Measurements from ENCODE around the gene FGB.

GRCh38 chr4:154606728-154607723 lies 44.2 kb downstream of the FGB start:
- TF ChIP-seq ELF4 (IDR thresholded peaks at IDR 0.05), result no peak
- TF ChIP-seq TARDBP (IDR thresholded peaks at IDR 0.05), result no peak
- no peak for TF ChIP-seq FOXM1 (IDR thresholded peaks at IDR 0.05; ENCODE audit: borderline replicate concordance)
- TF ChIP-seq, protein P1, sequence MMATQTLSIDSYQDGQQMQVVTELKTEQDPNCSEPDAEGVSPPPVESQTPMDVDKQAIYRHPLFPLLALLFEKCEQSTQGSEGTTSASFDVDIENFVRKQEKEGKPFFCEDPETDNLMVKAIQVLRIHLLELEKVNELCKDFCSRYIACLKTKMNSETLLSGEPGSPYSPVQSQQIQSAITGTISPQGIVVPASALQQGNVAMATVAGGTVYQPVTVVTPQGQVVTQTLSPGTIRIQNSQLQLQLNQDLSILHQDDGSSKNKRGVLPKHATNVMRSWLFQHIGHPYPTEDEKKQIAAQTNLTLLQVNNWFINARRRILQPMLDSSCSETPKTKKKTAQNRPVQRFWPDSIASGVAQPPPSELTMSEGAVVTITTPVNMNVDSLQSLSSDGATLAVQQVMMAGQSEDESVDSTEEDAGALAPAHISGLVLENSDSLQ (IDR thresholded peaks at IDR 0.05), result no peak
- no peak for TF ChIP-seq FOXA1 (IDR thresholded peaks at IDR 0.05)
- no peak for TF ChIP-seq SP1 (IDR thresholded peaks at IDR 0.05)
- TF ChIP-seq HDGF (IDR thresholded peaks at IDR 0.05; ENCODE audit: borderline replicate concordance), result no peak
- TF ChIP-seq NFRKB (IDR thresholded peaks at IDR 0.05), result no peak
- TF ChIP-seq FOXK2 (IDR thresholded peaks at IDR 0.05), result no peak
- TF ChIP-seq L3MBTL2 (conservative IDR thresholded peaks at IDR 0.05), result no peak
- no peak for TF ChIP-seq LEF1 (IDR thresholded peaks at IDR 0.05; ENCODE audit: borderline replicate concordance)
